GM23248 (cell line): ENCODE data around the gene TRIM69.

Source experiments
- EZH2 ChIP-seq: fragments of 200-600 bp; sonication (generic); IDR thresholded peaks from 2 replicates; pipeline ENCODE4 v1.6.1; 2018; ENCODE audit warnings: antibody characterized with exemption, mild to moderate bottlenecking; ENCODE audit not compliant: insufficient read depth, poor library complexity, severe bottlenecking
- EZH2phosphoT487 ChIP-seq: fragments of 200-600 bp; sonication (generic); IDR thresholded peaks from 2 replicates; pipeline ENCODE4 v1.6.1; 2018; ENCODE audit warnings: antibody characterized with exemption, moderate library complexity, mild to moderate bottlenecking, low read depth; ENCODE audit not compliant: insufficient read depth

GRCh38 chr15:44711743-44712345 lies 24.5 kb upstream of the TRIM69 start:
- TF ChIP-seq EZH2 (no peak), EZH2phosphoT487 (no peak)
